ENCODE data around the gene TRIM47. TPM values are rescaled to one million over a fixed set of nuclear protein-coding genes. Genes with fewer than 3 reads are reported as not detected.

Gene TRIM47
- total RNA-seq, 1 experiment from 2014 or later: 6.9 TPM

- Mint-ChIP-seq H3K4me1 (peaks cover 17 to 18% of the 10 kb centered on the region in 2 experiments), H3K27ac (no peak overlapping the region), H3K9me3 (no peaks in the 10 kb centered on the region; a peak in 1 of 5 replicates), H3K27me3 (ENCODE audit: low read depth) (peaks cover 49% of the 10 kb centered on the region), H3K4me3 (0 out of 5 replicates have a peak overlapping the region, but pooled peaks of 1 of the 2 experiments have one; percentile 22), H3K36me3 (ENCODE audit: insufficient read depth in 1 of 3, low read depth in 3 of 3) (no peaks in the 10 kb centered on the region; a peak in 2 of 7 replicates)
- Histone ChIP-seq H4K91ac (ENCODE audit: insufficient read length, low read depth, low read length) (no peak overlapping the region), H3K23ac (ENCODE audit: insufficient read length, low read depth, low read length) (no peak overlapping the region), H3K56ac (ENCODE audit: insufficient read length, low read depth, low read length) (no peak overlapping the region), H2BK5ac (ENCODE audit: insufficient read length, low read length) (no peak overlapping the region), H3K23me2 (ENCODE audit: insufficient read length, low read depth, low read length, poor library complexity, severe bottlenecking) (peaks cover 8% of the 10 kb centered on the region), H3K79me2 (ENCODE audit: insufficient read depth, low read length) (no peaks in the 10 kb centered on the region), H3K27ac (ENCODE audit: insufficient read length, low read depth, low read length) (no peak overlapping the region), H3K14ac (ENCODE audit: insufficient read depth, low read length) (no peak overlapping the region), H2BK20ac (ENCODE audit: low read depth, low read length, poor library complexity, severe bottlenecking) (no peak overlapping the region), H3K4me2 (ENCODE audit: insufficient read depth, insufficient read length, low read length) (no peak overlapping the region), H2AFZ (ENCODE audit: low read length) (no peak overlapping the region), H4K20me1 (ENCODE audit: control insufficient read depth, insufficient read depth, insufficient read length) (no peaks in the 10 kb centered on the region), H3K27me3 (ENCODE audit: insufficient read depth, low read length) (peaks cover 3% of the 10 kb centered on the region; the same call in 1 of the 2 replicates), H2BK12ac (ENCODE audit: insufficient read length, low read depth, low read length) (no peak overlapping the region), H4K8ac (replicated peaks; ENCODE audit: insufficient read length, low read depth, low read length) (no peak overlapping the region), H3K79me1 (ENCODE audit: insufficient read depth, low read depth, low read length, poor library complexity, severe bottlenecking) (no peaks in the 10 kb centered on the region), H3K9ac (ENCODE audit: extremely low read depth, insufficient read length, low read length) (no peak overlapping the region), H3K9me3 (ENCODE audit: control insufficient read depth, low read depth, low read length) (no peaks in the 10 kb centered on the region), H3K18ac (ENCODE audit: insufficient read length, low read depth, low read length) (no peak overlapping the region), H3T11ph (ENCODE audit: low read length) (no peak overlapping the region), H3K4ac (ENCODE audit: low read depth, low read length) (no peak overlapping the region), H2AK5ac (ENCODE audit: insufficient read length, low read length) (no peak overlapping the region), H4K5ac (ENCODE audit: insufficient read length, low read depth, low read length) (no peak overlapping the region), H3K4me1 (ENCODE audit: insufficient read depth, low read length) (peaks cover 3% of the 10 kb centered on the region; the same call in 1 of the 2 replicates), H2BK120ac (ENCODE audit: low read depth, low read length, poor library complexity, severe bottlenecking) (no peak overlapping the region), H2BK15ac (ENCODE audit: low read depth, low read length) (no peak overlapping the region)
- no CpG with 5 or more reads among the region's 7 CpGs for WGBS (ENCODE audit: extremely low coverage, insufficient read length, low lambda C conversion rate)
- TF ChIP-seq CTCF (conservative IDR thresholded peaks at IDR 0.05): no peak
- DNase-seq: no peak
These were observed 1.9 kb upstream of the TRIM47 start for GRCh38 chr17:75880266-75880665.

All from H9 (cell line).